ENCODE results near the gene SHMT1.
"Not testable (repeated sequence)": the region's sequence is repeated elsewhere in the genome, so short reads cannot be mapped to it uniquely, and the experiment has no call there.

SHMT1 gene

GRCh38 chr17:18377437-18378204 lies 14.3 kb upstream of the SHMT1 start, which contains the start of gene EVPLL:
TSS of gene EVPLL (plus strand) at chr17:18377778. CDS start at chr17:18380938, 3,160 bp downstream.
- DNase-seq: no peak

DNA sequence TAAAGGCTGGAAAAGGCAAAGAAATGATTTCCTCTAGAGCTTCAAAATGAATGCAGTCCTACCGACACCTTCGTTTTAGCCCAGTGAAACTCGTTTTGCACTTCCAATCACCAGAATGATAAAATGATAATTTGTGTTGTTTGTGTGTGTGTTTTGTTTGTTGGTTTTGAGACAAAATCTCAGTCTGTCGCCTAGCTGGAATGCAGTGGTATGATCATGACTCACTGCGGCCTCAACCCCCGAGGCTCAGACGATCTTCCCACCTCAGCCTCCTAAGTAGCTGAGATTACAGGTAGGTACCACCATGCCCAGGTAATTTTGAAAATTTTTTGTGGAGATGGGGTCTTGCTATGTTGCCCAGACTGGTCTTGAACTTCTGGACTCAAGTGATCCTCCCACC lies 10.9 kb upstream of the SHMT1 start:
- DNase-seq: no peak

GRCh38 chr17:18373181-18373580 lies 9.8 kb upstream of the SHMT1 start:
- not testable (repeated sequence) for DNase-seq

DNA sequence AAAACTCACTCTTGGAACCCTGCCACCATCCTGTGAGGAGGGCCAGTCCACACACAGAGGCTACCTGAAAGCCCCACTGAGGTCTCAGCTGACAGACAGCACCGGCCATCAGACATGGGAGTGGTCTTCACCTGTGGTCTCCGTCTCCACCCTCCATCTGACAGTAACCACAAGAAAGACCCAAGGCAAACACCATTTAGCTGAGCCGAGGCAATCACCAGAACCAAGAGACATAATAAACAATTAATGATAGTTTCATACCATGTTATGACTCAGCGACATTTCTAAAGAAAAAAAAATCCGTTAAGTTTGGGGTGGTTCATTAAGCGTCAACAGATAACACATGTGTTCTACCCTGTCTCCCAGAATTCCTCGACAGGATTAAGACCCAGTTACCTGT lies 8.1 kb upstream of the SHMT1 start:
- no peak for DNase-seq

DNA sequence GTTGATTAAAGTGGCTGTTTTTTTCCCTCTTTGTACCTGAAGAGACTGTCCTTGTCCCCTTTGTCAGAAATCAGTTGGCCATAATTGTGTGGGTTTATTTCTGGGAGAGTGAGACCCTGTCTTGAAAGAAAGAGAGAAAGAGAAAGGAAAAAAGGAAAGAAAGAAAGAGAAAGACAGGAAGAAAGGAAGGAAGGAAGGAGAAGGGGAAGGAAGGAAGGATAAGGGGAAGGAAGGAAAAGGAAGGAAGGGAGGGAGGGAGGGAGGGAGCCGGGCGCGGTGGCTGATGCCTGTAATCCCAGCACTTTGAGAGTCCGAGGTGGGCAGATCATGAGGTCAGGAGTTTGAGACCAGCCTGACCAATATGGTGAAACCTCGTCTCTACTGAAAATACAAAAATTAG lies 7.4 kb upstream of the SHMT1 start:
- DNase-seq: no peak

- no peak for DNase-seq
Measured at GRCh38 chr17:18368946-18369345, 5.6 kb upstream of the SHMT1 start.

- DNase-seq: no peak
Measured at GRCh38 chr17:18364166-18364565, 816 bp upstream of the SHMT1 start.

GRCh38 chr17:18362698-18363100 lies 651 bp downstream of the SHMT1 start:
- peak; percentile 57 for DNase-seq

DNA sequence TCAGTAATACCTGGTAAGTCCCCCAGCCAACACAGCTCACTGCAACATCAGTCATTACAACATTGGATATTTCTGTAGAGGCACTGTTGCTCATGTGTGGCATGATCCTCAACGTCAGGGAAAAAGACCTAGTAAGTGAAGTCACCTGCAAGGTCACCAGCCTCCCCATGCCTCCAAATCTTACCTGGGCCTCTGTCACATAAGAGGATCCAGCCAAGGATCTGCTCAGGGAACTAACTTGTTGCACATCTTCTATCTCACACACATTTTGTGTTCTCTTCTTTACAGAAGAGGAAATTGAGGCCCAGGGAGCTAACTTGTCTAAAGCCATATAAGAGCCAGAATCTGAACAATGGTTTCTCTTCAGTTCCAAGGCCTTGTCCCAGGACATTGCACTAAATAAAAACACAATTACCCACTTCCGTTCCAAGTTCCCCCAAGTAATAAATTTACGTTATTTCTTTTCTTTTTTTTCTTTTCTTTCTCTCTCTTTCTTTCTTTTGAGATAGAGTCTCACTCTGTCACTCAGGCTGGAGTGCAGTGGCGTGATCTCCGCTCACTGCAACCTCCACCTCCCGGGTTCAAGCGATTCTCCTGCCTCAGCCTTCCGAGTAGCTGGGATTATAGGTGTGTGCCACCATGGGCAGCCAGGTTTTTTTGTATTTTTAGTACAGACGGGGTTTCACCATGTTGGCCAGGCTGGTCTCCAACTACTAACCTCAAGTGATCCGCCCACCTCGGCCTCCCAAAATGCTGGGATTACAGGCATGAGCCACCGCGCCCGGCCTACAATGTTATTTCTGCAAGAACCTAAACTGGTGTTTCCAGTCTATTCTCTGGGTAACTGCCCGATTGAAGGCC lies 1.3 kb downstream of the SHMT1 start:
- no peak for DNase-seq

- no peak for DNase-seq
Measured at GRCh38 chr17:18360518-18360917, 2.8 kb downstream of the SHMT1 start.

GRCh38 chr17:18356624-18357023 lies 6.7 kb downstream of the SHMT1 start:
- DNase-seq: no peak

- no peak for DNase-seq
Measured at GRCh38 chr17:18353541-18353940, 9.8 kb downstream of the SHMT1 start.

DNA sequence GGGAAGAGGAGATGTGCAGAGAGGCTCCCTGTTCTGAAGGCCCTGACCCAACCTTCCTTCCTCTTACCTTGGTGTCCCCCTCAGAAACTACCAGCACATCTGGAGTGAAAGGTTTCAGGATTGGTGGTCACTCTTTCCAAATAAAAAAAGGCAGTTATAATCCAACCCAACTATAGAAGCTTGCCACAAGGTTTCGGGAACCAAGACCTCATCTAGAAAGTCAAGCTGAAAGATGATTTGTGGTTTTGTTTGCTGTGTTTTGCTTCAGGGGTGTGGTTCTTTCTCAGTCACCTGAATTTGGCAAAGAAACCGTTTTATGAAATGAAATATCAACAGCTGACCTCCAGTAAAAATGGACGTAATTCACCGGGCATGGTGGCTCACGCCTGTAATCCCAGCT lies 19.3 kb downstream of the SHMT1 start:
- no peak for DNase-seq

GRCh38 chr17:18339933-18340332 lies 23.4 kb downstream of the SHMT1 start:
- DNase-seq: no peak

GRCh38 chr17:18338158-18338557 lies 25.2 kb downstream of the SHMT1 start:
- DNase-seq: not testable (repeated sequence)

DNA sequence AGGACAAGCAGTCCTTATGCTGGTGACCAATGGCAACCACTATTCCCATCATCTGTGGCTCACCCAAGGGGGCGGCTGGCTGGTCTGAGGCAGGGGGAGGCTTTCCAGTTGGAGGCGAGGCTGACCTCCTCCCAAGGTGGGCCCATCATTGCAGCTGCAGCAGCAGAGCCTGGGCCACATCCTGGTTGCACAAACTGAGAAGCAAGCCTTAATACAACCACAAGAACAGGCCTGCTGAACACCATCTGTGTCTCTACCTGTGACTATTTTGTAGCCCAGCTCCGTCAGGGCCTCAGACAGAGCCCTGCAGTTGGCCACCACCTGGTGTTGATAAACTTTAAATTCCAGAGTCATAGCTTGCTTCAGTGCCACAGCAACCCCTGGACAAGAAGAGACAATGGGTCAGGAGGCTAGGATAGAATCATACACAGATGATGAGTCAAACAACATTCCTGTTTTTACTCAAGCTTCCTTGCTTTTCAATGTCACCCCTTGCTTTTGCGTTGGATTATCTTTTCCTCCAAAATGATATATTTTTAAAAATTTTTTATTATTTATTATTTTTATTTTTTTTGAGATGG lies 30.4 kb downstream of the SHMT1 start:
- no peak for DNase-seq

DNA sequence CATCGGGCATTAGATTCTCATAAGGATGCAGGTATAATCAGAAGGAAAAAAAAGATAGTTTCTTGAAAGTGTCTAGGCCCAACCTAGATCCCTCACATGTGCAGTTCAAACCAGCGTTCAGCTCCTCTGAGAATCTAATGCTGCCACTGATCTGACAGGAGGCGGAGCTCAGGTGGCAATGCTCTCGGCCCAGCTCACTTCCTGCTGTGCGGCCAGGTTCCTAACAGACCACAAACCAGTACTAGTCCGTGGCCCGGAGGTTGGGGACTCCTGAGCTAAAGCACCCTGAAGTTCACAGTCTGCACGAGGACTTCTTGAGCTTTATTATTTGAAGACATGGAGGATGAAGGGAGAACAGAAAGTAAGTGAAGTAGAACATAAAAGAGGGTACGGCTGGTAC lies 31.5 kb downstream of the SHMT1 start:
- no peak for DNase-seq

DNA sequence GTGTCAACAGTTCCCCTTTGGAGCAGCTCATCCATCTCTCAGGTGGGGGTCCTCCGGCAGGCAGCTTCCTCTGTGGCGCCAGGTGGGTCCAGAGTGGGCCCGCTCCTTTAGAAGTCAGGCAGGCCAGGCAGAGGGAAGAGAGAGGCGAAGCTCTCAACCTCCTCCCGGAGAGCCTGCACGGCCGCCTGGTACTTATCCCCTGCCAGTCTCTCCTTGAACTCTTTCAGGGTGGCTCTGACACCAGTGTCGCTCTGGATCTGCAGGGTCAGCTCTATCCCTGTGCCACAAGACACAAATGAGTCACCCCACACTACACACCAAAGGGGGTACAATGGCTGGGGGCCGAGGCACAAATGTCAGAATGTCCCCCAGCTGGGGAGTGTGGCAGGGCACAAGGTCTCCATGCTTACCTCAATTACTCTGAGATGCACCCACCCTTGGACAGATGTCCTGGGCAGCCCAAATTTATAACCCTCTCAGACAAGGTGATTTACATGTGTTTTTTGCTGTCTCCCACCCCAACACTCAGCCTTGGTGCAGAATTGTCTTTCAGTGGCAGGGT lies 34.6 kb downstream of the SHMT1 start:
- DNase-seq: no peak

DNA sequence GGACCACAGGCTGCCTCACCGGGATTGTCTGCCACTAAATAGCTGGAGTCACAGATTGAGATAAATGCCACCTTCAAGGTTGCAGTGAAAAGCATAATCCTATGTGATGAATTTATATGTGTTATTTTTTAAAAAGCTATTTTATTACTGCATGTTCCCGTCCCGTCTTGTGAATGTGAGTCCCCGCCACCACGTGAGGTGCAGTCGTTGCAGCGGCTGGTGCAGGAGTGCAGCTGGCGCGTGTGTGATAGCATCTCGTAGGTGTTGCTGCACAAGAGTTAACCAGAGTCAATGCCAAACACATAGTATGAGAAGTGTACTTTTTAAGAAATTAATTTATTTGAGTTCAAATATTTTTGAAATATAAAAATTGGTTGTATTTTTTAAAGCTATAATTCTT lies 35.8 kb downstream of the SHMT1 start:
- DNase-seq: no peak

DNA sequence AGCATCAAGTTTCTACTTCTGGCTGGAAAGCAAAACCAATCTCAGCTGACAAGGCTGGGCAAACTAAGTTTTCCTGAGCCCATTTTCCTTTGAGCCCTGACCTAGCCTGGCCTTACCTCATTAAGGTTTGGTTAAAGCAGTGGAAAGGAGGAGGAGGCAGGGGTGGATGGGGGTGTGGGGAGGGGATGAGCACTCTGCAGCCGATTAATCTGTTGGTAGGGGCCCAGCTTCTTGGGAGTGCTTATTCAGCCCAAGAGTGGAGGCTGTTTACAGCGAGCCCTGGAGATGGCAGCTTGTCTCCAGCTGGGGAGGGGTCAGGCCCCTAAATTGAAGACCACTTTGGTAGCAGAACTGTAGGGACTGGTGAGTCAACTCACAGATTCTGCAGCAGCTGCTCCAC lies 36.3 kb downstream of the SHMT1 start:
- DNase-seq: no peak

DNA sequence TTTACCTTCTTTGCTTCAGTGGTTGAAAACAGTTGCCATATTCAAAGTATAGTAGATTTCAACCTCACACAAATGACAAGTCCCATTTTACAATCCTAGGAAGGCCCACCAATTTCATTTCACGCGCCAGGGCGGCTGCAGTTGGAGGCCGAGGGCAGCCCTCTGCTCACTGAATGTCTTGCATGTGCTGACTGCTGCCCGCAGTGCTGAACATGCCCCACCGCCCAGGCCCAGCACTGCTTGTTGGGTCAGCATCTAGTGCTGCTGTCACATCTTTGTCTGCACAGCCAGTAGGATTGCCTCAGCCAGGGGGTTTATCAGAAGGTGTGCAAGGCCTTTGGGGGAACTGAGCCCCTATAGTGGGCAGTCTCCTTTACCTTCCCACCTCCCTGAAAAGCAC lies 36.8 kb downstream of the SHMT1 start:
- no peak for DNase-seq

DNA sequence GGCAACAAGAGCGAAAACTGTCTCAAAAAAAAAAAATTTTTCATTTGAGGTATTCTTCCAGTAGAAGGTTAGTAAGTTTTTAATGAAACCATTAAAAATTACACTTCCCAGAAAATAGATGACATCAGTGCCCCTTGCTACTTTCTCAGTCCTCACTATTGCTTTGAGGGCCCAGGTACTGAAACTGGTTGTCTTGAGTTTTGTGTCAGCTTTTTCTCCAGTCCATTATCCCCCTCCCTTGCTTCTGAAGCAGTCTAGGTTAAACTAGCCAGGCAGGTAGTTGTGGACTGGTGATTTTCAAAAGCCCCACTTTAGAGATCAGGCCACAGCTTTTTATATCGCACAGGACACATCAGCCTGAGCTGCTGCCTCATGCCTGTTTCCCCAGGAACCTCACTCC lies 37.3 kb downstream of the SHMT1 start:
- DNase-seq: no peak

All from right hindlimb (tissue), 1 donor.